ENCODE measurements around the gene SPTBN5.

DNA sequence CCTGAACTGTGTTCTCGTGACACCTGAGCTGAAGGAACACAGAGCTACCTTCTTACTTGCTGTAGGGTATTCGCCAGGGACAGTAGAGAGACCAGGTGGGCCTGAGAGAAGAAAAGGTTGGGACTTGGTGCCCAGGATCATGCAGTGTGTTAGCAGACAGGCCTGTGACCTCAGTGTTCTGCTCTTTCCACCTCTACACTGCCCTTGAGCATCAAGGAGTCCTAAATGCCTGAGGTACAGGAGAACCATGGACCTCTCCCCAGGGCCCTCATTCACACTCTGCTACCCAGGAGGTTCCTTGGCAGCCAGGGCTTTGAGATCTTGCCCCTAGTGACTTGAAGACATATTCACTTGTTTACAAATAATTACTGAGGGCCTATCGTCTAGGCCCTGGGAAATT, 88.1 kb downstream of the SPTBN5 start:
- no peak for TF ChIP-seq ZNF274 (IDR thresholded peaks at IDR 0.05; ENCODE audit: low read depth, low read length)
- TF ChIP-seq YY1 (IDR thresholded peaks at IDR 0.05; ENCODE audit: extremely low read depth, insufficient replicate concordance, low read depth, low read length), result no peak

Data from HCT116 (cell line).